H1 (cell line): ENCODE results near the gene TP53I11. TPM values are rescaled to one million over a fixed set of nuclear protein-coding genes. Genes with fewer than 3 reads are reported as not detected.

ENCODE experiments used
- CTCF ChIA-PET: fragments of 300-600 bp; sonication (Branson Sonifier 250); formaldehyde crosslinking; loops from one replicate; lab custom pipeline; 2021; ENCODE audit not compliant: partially characterized antibody; lab: Charles Lee
- POLR2A ChIA-PET: fragments of 300-600 bp; sonication (Branson Sonifier 250); formaldehyde crosslinking; loops from one replicate; lab custom pipeline; 2021; ENCODE audit warnings: inconsistent platforms; ENCODE audit not compliant: partially characterized antibody; lab: Charles Lee
- DNase-seq, 2 experiments: peaks; one replicate each; pipeline versions ENCODE4 v3.0.0 to v3.0.0-alpha.2; 2010 to 2022; ENCODE audit warnings: low spot score in 2 of 2, low read depth in 1 of 2, mixed read lengths in 1 of 2
- FAIRE-seq: peaks from 2 replicates; lab custom pipeline; 2011; peaks lifted over from hg19 to GRCh38; lab: Jason Lieb, UNC
- H2AFZ ChIP-seq: 2 replicates; pipeline ENCODE4 v1.8.1; 2012; ENCODE audit warnings: low read length, inconsistent platforms
- H2AK5ac ChIP-seq: 2 replicates; pipeline ENCODE4 v1.6.1; 2013; ENCODE audit warnings: low read depth, low read length
- H2BK120ac ChIP-seq: replicated peaks from 2 replicates; pipeline ENCODE3; 2013; ENCODE audit warnings: low read depth, low read length, inconsistent platforms
- H2BK12ac ChIP-seq: 2 replicates; pipeline ENCODE4 v1.6.1; 2013; ENCODE audit warnings: low read depth, low read length
- H2BK15ac ChIP-seq: 2 replicates; pipeline ENCODE4 v1.6.1; 2013; ENCODE audit warnings: low read length
- H2BK20ac ChIP-seq: 2 replicates; pipeline ENCODE4 v1.6.1; 2013; ENCODE audit warnings: low read length
- H2BK5ac ChIP-seq: 2 replicates; pipeline ENCODE4 v1.6.1; 2013; ENCODE audit warnings: low read depth, low read length
- H3K14ac ChIP-seq: 2 replicates; pipeline ENCODE4 v1.6.1; 2013; ENCODE audit warnings: inconsistent platforms; ENCODE audit not compliant: insufficient read length
- H3K18ac ChIP-seq: 2 replicates; pipeline ENCODE4 v1.6.1; 2013; ENCODE audit warnings: low read length; ENCODE audit errors: extremely low read depth
- H3K23ac ChIP-seq: 2 replicates; pipeline ENCODE4 v1.6.1; 2013; ENCODE audit warnings: inconsistent platforms; ENCODE audit not compliant: insufficient read length
- H3K23me2 ChIP-seq: 2 replicates; pipeline ENCODE4 v1.6.1; 2013; ENCODE audit warnings: low read depth, low read length
- H3K27ac ChIP-seq: 2 replicates; pipeline ENCODE4 v1.6.1; 2011; ENCODE audit warnings: low read depth, low read length, inconsistent platforms
- H3K27me3 ChIP-seq, 4 experiments: replicated peaks in 1 of 4; 1 replicate in 1 of 4; 2 replicates in 3 of 4; pipeline versions ENCODE4 v1.6.1 to v1.8.1; 2011 to 2013; ENCODE audit warnings: low read length in 3 of 4, mild to moderate bottlenecking in 3 of 4, inconsistent platforms in 2 of 4, mixed read lengths in 2 of 4, moderate library complexity in 1 of 4; ENCODE audit not compliant: control insufficient read depth in 3 of 4, insufficient read depth in 3 of 4; ENCODE audit errors: extremely low read depth in 1 of 4
- H3K36me3 ChIP-seq, 4 experiments: 2 replicates each; pipeline versions ENCODE4 v1.6.1 to v1.8.1; 2011 to 2013; ENCODE audit warnings: mild to moderate bottlenecking in 4 of 4, low read length in 3 of 4, moderate library complexity in 2 of 4, control low read depth in 1 of 4, inconsistent platforms in 1 of 4; ENCODE audit not compliant: insufficient read depth in 4 of 4, control insufficient read depth in 2 of 4
- H3K4ac ChIP-seq: replicated peaks from 2 replicates; pipeline ENCODE3; 2013; ENCODE audit warnings: low read length, low read depth, mixed read lengths, inconsistent platforms; ENCODE audit not compliant: insufficient read length
- H3K4me1 ChIP-seq, 4 experiments: replicated peaks in 1 of 4; 1 replicate in 1 of 4; 2 replicates in 3 of 4; pipeline versions ENCODE4 v1.6.1 to v1.8.1; 2011 to 2013; ENCODE audit warnings: low read length in 3 of 4, inconsistent platforms in 2 of 4, mixed read lengths in 1 of 4; ENCODE audit not compliant: insufficient read depth in 4 of 4, control insufficient read depth in 3 of 4
- H3K4me2 ChIP-seq, 2 experiments: 2 replicates each; pipeline versions ENCODE4 v1.6.1 to v1.8.1; 2011 to 2013; ENCODE audit warnings: low read depth in 2 of 2, low read length in 2 of 2, control low read depth in 1 of 2, inconsistent platforms in 1 of 2, mild to moderate bottlenecking in 1 of 2; ENCODE audit not compliant: insufficient read depth in 1 of 2
- H3K4me3 ChIP-seq, 4 experiments: fragments of 200-600, 300-600 bp in 1 of 4; sonication (generic), shearing (Covaris generic), sonication (Bioruptor Twin) in 1 of 4; 2 replicates each; pipeline versions ENCODE4 v1.5.1 to v1.8.1; 2011 to 2016; ENCODE audit warnings: low read length in 4 of 4, low read depth in 3 of 4, control low read depth in 2 of 4, inconsistent platforms in 2 of 4, mild to moderate bottlenecking in 2 of 4, mixed read lengths in 1 of 4, moderate library complexity in 1 of 4; ENCODE audit not compliant: insufficient read depth in 2 of 4; ENCODE audit errors: extremely low read depth in 1 of 4
- H3K56ac ChIP-seq: replicated peaks from 2 replicates; pipeline ENCODE3; 2013; ENCODE audit warnings: low read depth, mild to moderate bottlenecking, mixed read lengths, low read length, inconsistent platforms; ENCODE audit not compliant: insufficient read length
- H3K79me1 ChIP-seq: 2 replicates; pipeline ENCODE4 v1.6.1; 2013; ENCODE audit warnings: low read depth, low read length, control low read depth
- H3K79me2 ChIP-seq, 2 experiments: 2 replicates each; pipeline versions ENCODE4 v1.6.1 to v1.8.1; 2012 to 2013; ENCODE audit warnings: low read length in 2 of 2, mild to moderate bottlenecking in 2 of 2, inconsistent platforms in 1 of 2; ENCODE audit not compliant: insufficient read depth in 2 of 2, control insufficient read depth in 1 of 2
- H3K9ac ChIP-seq, 4 experiments: replicated peaks in 1 of 4; 1 replicate in 1 of 4; 2 replicates in 3 of 4; pipeline versions ENCODE4 v1.6.1 to v1.8.1; 2011 to 2013; ENCODE audit warnings: low read depth in 3 of 4, low read length in 3 of 4, control low read depth in 2 of 4, mild to moderate bottlenecking in 2 of 4, moderate library complexity in 2 of 4, inconsistent platforms in 1 of 4; ENCODE audit errors: extremely low read depth in 1 of 4
- H3K9me3 ChIP-seq, 2 experiments: 2 replicates each; pipeline versions ENCODE4 v1.6.1 to v1.8.1; 2012 to 2013; ENCODE audit warnings: mild to moderate bottlenecking in 2 of 2, moderate library complexity in 2 of 2, control low read depth in 1 of 2, inconsistent platforms in 1 of 2, low read depth in 1 of 2, low read length in 1 of 2, mixed read lengths in 1 of 2; ENCODE audit not compliant: insufficient read depth in 2 of 2
- H4K20me1 ChIP-seq, 2 experiments: replicated peaks in 1 of 2; 2 replicates each; pipeline versions ENCODE3 to v1.8.1; 2011 to 2013; ENCODE audit warnings: inconsistent platforms in 2 of 2, low read length in 2 of 2, mild to moderate bottlenecking in 1 of 2; ENCODE audit not compliant: insufficient read depth in 2 of 2, control insufficient read depth in 1 of 2
- H4K5ac ChIP-seq: 2 replicates; pipeline ENCODE4 v1.6.1; 2013; ENCODE audit warnings: low read length, low read depth, mixed read lengths, inconsistent platforms; ENCODE audit not compliant: insufficient read length
- H4K8ac ChIP-seq: 2 replicates; pipeline ENCODE4 v1.8.0; 2013; ENCODE audit warnings: mild to moderate bottlenecking, moderate library complexity, low read length, inconsistent platforms; ENCODE audit not compliant: insufficient read depth; ENCODE audit errors: extremely low read depth
- H4K91ac ChIP-seq: replicated peaks from 2 replicates; pipeline ENCODE3; 2013; ENCODE audit warnings: low read length, mixed read lengths, inconsistent platforms; ENCODE audit not compliant: insufficient read length
- BACH1 ChIP-seq: IDR thresholded peaks from 2 replicates; pipeline ENCODE4 v1.6.1; 2012; ENCODE audit warnings: low read length, improper control_type of control experiment
- CBX5 ChIP-seq: fragments of 300-800, 300-1000 bp; sonication (generic); IDR thresholded peaks from 2 replicates; pipeline ENCODE4 v1.7.1; 2016; ENCODE audit warnings: antibody characterized with exemption, low read length, low read depth
- E2F6 ChIP-seq: IDR thresholded peaks from 2 replicates; pipeline ENCODE4 v1.6.1; 2012; ENCODE audit warnings: inconsistent platforms
- EGR1 ChIP-seq: IDR thresholded peaks from 2 replicates; pipeline ENCODE4 v1.6.1; 2011; ENCODE audit warnings: low read depth, low read length, borderline replicate concordance
- HDAC6 ChIP-seq: IDR thresholded peaks from one replicate; pipeline ENCODE4 v1.7.1; 2012; ENCODE audit warnings: low read depth, mild to moderate bottlenecking, inconsistent platforms, low read length, moderate library complexity
- JUN ChIP-seq: IDR thresholded peaks from 2 replicates; pipeline ENCODE4 v1.6.1; 2011; ENCODE audit warnings: low read depth, mild to moderate bottlenecking, improper control_type of control experiment, low read length
- MAFK ChIP-seq: IDR thresholded peaks from 2 replicates; pipeline ENCODE4 v1.6.1; 2012; ENCODE audit warnings: low read depth, mild to moderate bottlenecking, improper control_type of control experiment, low read length
- MAX ChIP-seq: IDR thresholded peaks from 2 replicates; pipeline ENCODE4 v1.6.1; 2012; ENCODE audit warnings: inconsistent platforms
- RAD21 ChIP-seq, 2 experiments: IDR thresholded peaks in 1 of 2; conservative IDR thresholded peaks in 1 of 2; 2 replicates each; pipeline ENCODE4 v1.6.1; 2011; ENCODE audit warnings: low read depth in 2 of 2, low read length in 2 of 2, improper control_type of control experiment in 1 of 2, inconsistent platforms in 1 of 2, mild to moderate bottlenecking in 1 of 2, moderate library complexity in 1 of 2
- SIRT6 ChIP-seq: IDR thresholded peaks from one replicate; pipeline ENCODE4 v1.7.1; 2012; ENCODE audit warnings: low read length, inconsistent platforms
- TCF12 ChIP-seq: IDR thresholded peaks from 2 replicates; pipeline ENCODE4 v1.6.1; 2011; ENCODE audit warnings: low read depth, mild to moderate bottlenecking, low read length
- YY1 ChIP-seq: IDR thresholded peaks from 2 replicates; pipeline ENCODE4 v1.6.1; 2011; ENCODE audit warnings: low read depth, mild to moderate bottlenecking, low read length
- ZNF274 ChIP-seq: IDR thresholded peaks from 2 replicates; pipeline ENCODE4 v1.7.0; 2012; ENCODE audit warnings: low read length, borderline replicate concordance; ENCODE audit errors: extremely low read depth
- WGBS, 2 experiments: shearing (Covaris generic) in 1 of 2; methylation state at CpG; one replicate each; pipeline versions ENCODE4 v1.1.6 to v1.1.7; 2013 to 2015; ENCODE audit warnings: low lambda C conversion rate in 2 of 2, mixed read lengths in 2 of 2, inconsistent platforms in 1 of 2, low coverage in 1 of 2, missing lambda C conversion rate in 1 of 2; ENCODE audit not compliant: insufficient replicate concordance in 2 of 2, insufficient coverage in 1 of 2, insufficient read length in 1 of 2; ENCODE audit errors: extremely low coverage in 1 of 2, missing lambda C conversion rate in 1 of 2; 5-methylcytosine and 5-hydroxymethylcytosine counted together
- polyA plus RNA-seq, 7 experiments: library from polyadenylated mRNA; depleted of rRNA in 3 of 7; stranded (reverse) in 5 of 7; unstranded in 2 of 7; fragments of >200 nt in 5 of 7; fragments of 200-250 nt in 2 of 7; gene quantifications; 1 replicate in 5 of 7; 2 replicates in 1 of 7; 4 replicates in 1 of 7; pipeline versions ENCODE4 v1.2.1 to v1.2.3, GENCODE V29; 2011 to 2013; ENCODE audit warnings: missing spikeins in 2 of 7, mixed read lengths in 2 of 7
- total RNA-seq: library from RNA; stranded (reverse); fragmentation: NEBNext Ultra II Directional; extraction: Animal tissue kit (Norgen Biotek cat#: 25700); gene quantifications from 2 replicates; pipeline ENCODE4 v1.2.1, GENCODE V29; 2021

The TP53I11 gene
- total and polyA plus RNA-seq, 2 of the 8 experiments (the other 6 are each of a cell fraction or from before 2014, with no cell fraction given) = 34.0 to 46.3 TPM

GRCh38 chr11:44969651-44970252 lies 19.1 kb upstream of the TP53I11 start:
- H2BK15ac ChIP-seq = no peak overlapping the region
- H4K5ac ChIP-seq = no peak overlapping the region
- H3K4ac ChIP-seq = no peak overlapping the region
- no peak overlapping the region for H3K4me2 ChIP-seq
- H3K56ac ChIP-seq = no peak overlapping the region
- H2BK20ac ChIP-seq = 0 out of 2 replicates have a peak overlapping the region, but pooled peaks have one; percentile 43
- no peak overlapping the region for H3K9ac ChIP-seq
- no peak overlapping the region for H3K18ac ChIP-seq
- no peak overlapping the region for H4K8ac ChIP-seq
- no peaks in the 10 kb centered on the region for H3K79me1 ChIP-seq
- H3K23ac ChIP-seq = no peak overlapping the region
- H3K9me3 ChIP-seq = no peaks in the 10 kb centered on the region
- no peak overlapping the region for H3K4me3 ChIP-seq
- peaks cover 3 to 19% (median 7%) of the 10 kb centered on the region in 4 experiments for H3K4me1 ChIP-seq
- H3K79me2 ChIP-seq = no peaks in the 10 kb centered on the region
- FAIRE-seq (no peak), DNase-seq (no peak)
- H3K27ac ChIP-seq = no peak overlapping the region
- no peak overlapping the region for H2AFZ ChIP-seq
- H3K27me3 ChIP-seq = no peaks in the 10 kb centered on the region; a peak in 2 of 7 replicates
- H2BK5ac ChIP-seq = no peak overlapping the region
- H3K14ac ChIP-seq = no peak overlapping the region
- no peaks in the 10 kb centered on the region for H4K20me1 ChIP-seq
- H3K36me3 ChIP-seq = no peaks in the 10 kb centered on the region
- H3K23me2 ChIP-seq = no peaks in the 10 kb centered on the region
- no peak overlapping the region for H2BK120ac ChIP-seq
- ChIA-PET CTCF (interaction anchor here (1.2 to 38.2 kb wide), 7 partner anchors 5 to 134 kb away, joined by 3 to 731 read pairs (median 112); no protein-coding TSS in a partner anchor), POLR2A (interaction anchor here (1.2 to 1.4 kb wide), 2 partner anchors 10 to 21 kb away, joined by 3 to 4 read pairs; no protein-coding TSS in a partner anchor)
- H4K91ac ChIP-seq = no peak overlapping the region
- H2BK12ac ChIP-seq = no peak overlapping the region
- H2AK5ac ChIP-seq = no peak overlapping the region
- WGBS, 2 experiments = 93% methylated on average over 12 of the region's 12 CpGs; no CpG with 5 or more reads in 1 of the 2 experiments
- TF ChIP-seq RAD21 (IDR thresholded peaks at IDR 0.05 in 1 of 2, conservative IDR thresholded peaks at IDR 0.05 in 1 of 2; ENCODE audit: low read depth in 2 of 2, low read length in 2 of 2) = no peak
- TF ChIP-seq YY1 = no peak
- TF ChIP-seq SIRT6 = no peak
- TF ChIP-seq MAFK = no peak
- TF ChIP-seq E2F6 = no peak
- TF ChIP-seq MAX = no peak
- TF ChIP-seq EGR1 = no peak
- no peak for TF ChIP-seq JUN
- no peak for TF ChIP-seq TCF12
- TF ChIP-seq HDAC6 = no peak
- TF ChIP-seq BACH1 = no peak
- no peak for TF ChIP-seq CBX5
- no peak for TF ChIP-seq ZNF274
